B cell (primary cell): ENCODE measurements around the gene TAS1R2. TPM values are rescaled to one million over a fixed set of nuclear protein-coding genes. Genes with fewer than 3 reads are reported as not detected.

Experiments used
- ATAC-seq: fragments of 200-7000 bp; cut with Tn5 transposase; one replicate; pipeline ENCODE4 v1.10.0; 2021; ENCODE audit warnings: low read depth, mild to moderate bottlenecking, moderate number of reproducible peaks, moderate library complexity
- CTCF ChIA-PET: fragments of 350-600 bp; sonication (Branson Sonifier 250); formaldehyde crosslinking; loops from one replicate; lab custom pipeline; 2021; ENCODE audit warnings: antibody characterized with exemption, inconsistent platforms; lab: Charles Lee
- POLR2A ChIA-PET: fragments of 350-600 bp; sonication (Branson Sonifier 250); formaldehyde crosslinking; loops from one replicate; lab custom pipeline; 2021; ENCODE audit warnings: antibody characterized with exemption; lab: Charles Lee
- DNase-seq: peaks from one replicate; pipeline ENCODE4 v3.0.0; 2013
- H2AFZ ChIP-seq: 2 replicates; pipeline ENCODE4 v1.6.1; 2012; ENCODE audit warnings: mild to moderate bottlenecking, low read depth, low read length; ENCODE audit not compliant: insufficient read depth, poor library complexity, severe bottlenecking
- H3K27ac ChIP-seq, 2 donors: 1 replicate in 1 of 2; 2 replicates in 1 of 2; pipeline ENCODE4 v1.5.1; 2012 to 2013; ENCODE audit warnings: low read length in 2 of 2, mild to moderate bottlenecking in 2 of 2, moderate library complexity in 1 of 2
- H3K27me3 ChIP-seq, 4 experiments: fragments of 200-600 bp in 1 of 4; sonication (generic) in 1 of 4; replicated peaks in 1 of 4; 1 replicate in 2 of 4; 2 replicates in 2 of 4; pipeline versions ENCODE4 v1.6.1 to v1.7.0; 2013 to 2016; ENCODE audit warnings: low read length in 3 of 4, mild to moderate bottlenecking in 2 of 4, mixed read lengths in 1 of 4, moderate library complexity in 1 of 4; ENCODE audit not compliant: insufficient read depth in 4 of 4, control insufficient read depth in 3 of 4; ENCODE audit errors: control extremely low read depth in 1 of 4
- H3K36me3 ChIP-seq, 2 experiments: replicated peaks in 1 of 2; 1 replicate in 1 of 2; 2 replicates in 1 of 2; pipeline versions ENCODE4 v1.6.1 to v1.7.1; 2013; ENCODE audit warnings: low read length in 1 of 2; ENCODE audit not compliant: insufficient read depth in 2 of 2, control insufficient read depth in 1 of 2; ENCODE audit errors: control extremely low read depth in 1 of 2, extremely low read depth in 1 of 2
- H3K4me1 ChIP-seq, 2 donors: fragments of 200-600 bp in 1 of 2; sonication (generic) in 1 of 2; 1 replicate in 1 of 2; 2 replicates in 1 of 2; pipeline versions ENCODE4 v1.5.1 to v1.6.1; 2013 to 2017; ENCODE audit warnings: low read length in 2 of 2; ENCODE audit not compliant: control insufficient read depth in 2 of 2, insufficient read depth in 2 of 2
- H3K4me2 ChIP-seq: replicated peaks from 2 replicates; pipeline ENCODE3; 2012; ENCODE audit warnings: mild to moderate bottlenecking, low read depth, low read length; ENCODE audit not compliant: poor library complexity, severe bottlenecking
- H3K4me3 ChIP-seq, 5 experiments: fragments of 200-600 bp in 1 of 5; sonication (generic) in 1 of 5; 1 replicate in 3 of 5; 2 replicates in 2 of 5; pipeline versions ENCODE4 v1.5.1 to v1.7.0; 2011 to 2016; ENCODE audit warnings: low read length in 4 of 5, mild to moderate bottlenecking in 4 of 5, low read depth in 2 of 5, control low read depth in 1 of 5, moderate library complexity in 1 of 5; ENCODE audit not compliant: insufficient read depth in 1 of 5; ENCODE audit errors: control extremely low read depth in 1 of 5, extremely low read depth in 1 of 5
- H3K79me2 ChIP-seq: fragments of 200-600 bp; sonication (generic); one replicate; pipeline ENCODE4 v1.6.0; 2016; ENCODE audit warnings: low read length; ENCODE audit not compliant: control insufficient read depth, insufficient read depth
- H3K9ac ChIP-seq: fragments of 200-600 bp; sonication (generic); 2 replicates; pipeline ENCODE4 v1.6.1; 2017; ENCODE audit warnings: mild to moderate bottlenecking, low read length, moderate library complexity
- H3K9me3 ChIP-seq, 3 donors: one replicate each; pipeline versions ENCODE4 v1.6.1 to v1.7.1; 2013; ENCODE audit warnings: low read length in 2 of 3; ENCODE audit not compliant: control insufficient read depth in 2 of 3, insufficient read depth in 1 of 3; ENCODE audit errors: control extremely low read depth in 1 of 3
- H4K20me1 ChIP-seq: 2 replicates; pipeline ENCODE4 v1.6.0; 2012; ENCODE audit warnings: mild to moderate bottlenecking, low read length; ENCODE audit not compliant: insufficient read depth, control insufficient read depth, poor library complexity, severe bottlenecking
- H3K27ac Mint-ChIP-seq: one replicate; pipeline ENCODE4 v1.8.0; 2021; ENCODE audit warnings: mixed read lengths
- H3K27me3 Mint-ChIP-seq: one replicate; pipeline ENCODE4 v1.8.0; 2021; ENCODE audit warnings: mixed read lengths
- H3K4me1 Mint-ChIP-seq: one replicate; pipeline ENCODE4 v1.8.0; 2021; ENCODE audit warnings: mixed read lengths
- H3K4me3 Mint-ChIP-seq: one replicate; pipeline ENCODE4 v1.8.0; 2021; ENCODE audit warnings: mixed read lengths
- H3K9me3 Mint-ChIP-seq: one replicate; pipeline ENCODE4 v1.8.0; 2022; ENCODE audit warnings: mixed read lengths; ENCODE audit not compliant: insufficient read depth
- EZH2 ChIP-seq: IDR thresholded peaks from 2 replicates; pipeline ENCODE4 v1.6.1; 2012; ENCODE audit warnings: borderline replicate concordance, low read depth, mild to moderate bottlenecking, moderate library complexity, low read length; ENCODE audit not compliant: insufficient read depth, poor library complexity, severe bottlenecking
- WGBS: methylation state at CpG from one replicate; pipeline ENCODE4 v1.1.5; 2013; ENCODE audit warnings: missing lambda C conversion rate; ENCODE audit not compliant: insufficient coverage; 5-methylcytosine and 5-hydroxymethylcytosine counted together
- intact Hi-C: fragments of 100-400 bp; cut with micrococcal nuclease; formaldehyde crosslinking; loops from one replicate; pipeline ENCODE4 v1.10.0; 2022
- polyA plus RNA-seq: library from polyadenylated mRNA; depleted of rRNA; stranded (reverse); fragments of >200 nt; gene quantifications from 2 replicates; pipeline ENCODE4 v1.2.3, GENCODE V29; 2012
- total RNA-seq, 2 donors: library from RNA; stranded (reverse); fragments of 120-200 nt in 1 of 2; gene quantifications; 1 replicate in 1 of 2; 2 replicates in 1 of 2; pipeline versions ENCODE4 v1.2.3 to v1.2.4, GENCODE V29; 2013 to 2022
- TF ChIP-seq, protein P1 (sequence below): fragments of 200-600 bp; IDR thresholded peaks from one replicate; pipeline ENCODE4 v1.8.0; 2022; ENCODE audit warnings: antibody characterized with exemption, mild to moderate bottlenecking

TAS1R2 gene
- total and polyA plus RNA-seq, 2 donors (not counting 1 experiment from before 2014, with no cell fraction given), result not detected

DNA sequence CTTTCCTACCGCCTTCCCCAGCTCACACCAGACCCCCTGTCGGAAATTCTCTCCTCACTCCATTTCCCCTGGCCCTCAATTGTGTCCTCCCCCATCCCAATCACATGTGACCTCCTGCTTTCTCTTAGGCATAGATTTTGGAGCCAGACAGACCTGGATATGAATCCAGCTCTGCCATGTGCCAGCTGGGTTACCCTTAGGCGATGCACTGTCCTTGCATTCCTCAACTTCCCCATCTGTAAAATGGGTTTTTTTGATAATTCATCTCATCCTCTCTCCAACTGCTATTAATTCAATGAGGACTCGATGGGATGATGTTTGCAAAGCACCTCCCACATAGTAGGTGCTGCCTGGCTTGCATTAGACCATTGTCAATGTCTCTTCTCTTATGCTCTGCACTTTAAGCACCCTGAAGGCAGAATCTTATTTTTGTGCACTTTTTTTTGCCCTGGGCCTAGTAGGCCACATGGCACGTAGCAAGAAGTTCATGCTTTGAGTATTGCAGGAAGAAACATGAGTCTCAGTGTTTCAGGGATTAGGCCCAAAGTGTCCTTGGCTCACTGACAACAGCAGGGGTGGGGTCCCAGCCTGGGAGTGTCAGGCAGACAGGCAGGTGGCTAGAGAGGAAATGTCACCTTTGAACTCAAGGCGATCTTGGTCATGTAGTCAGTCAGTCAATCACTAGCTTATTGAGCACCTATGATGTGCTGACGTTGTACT, 47.6 kb downstream of the TAS1R2 start:
- H3K4me2 ChIP-seq, result no peak overlapping the region
- CTCF ChIA-PET, result no interaction called here

More for the DNA sequence above, 47.6 kb downstream of the TAS1R2 start:
- H3K27ac ChIP-seq, result no peak overlapping the region
- no peaks in the 10 kb centered on the region for H3K79me2 ChIP-seq
- H3K27me3 Mint-ChIP-seq, result peaks cover 40% of the 10 kb centered on the region
- no peaks in the 10 kb centered on the region for H4K20me1 ChIP-seq
- no peak overlapping the region for H2AFZ ChIP-seq
- H3K4me1 Mint-ChIP-seq, result no peaks in the 10 kb centered on the region
- DNase-seq (no peak), ATAC-seq (no peak)
- no peaks in the 10 kb centered on the region for H3K36me3 ChIP-seq
- 77% methylated on average over 6 of the region's 7 CpGs for WGBS
- no peak overlapping the region for H3K27ac Mint-ChIP-seq
- H3K4me3 Mint-ChIP-seq, result no peak overlapping the region
- H3K4me1 ChIP-seq, result no peaks in the 10 kb centered on the region
- no peaks in the 10 kb centered on the region for H3K9me3 ChIP-seq
- intact Hi-C loops, result no loop called here
- no peak overlapping the region for H3K9ac ChIP-seq
- POLR2A ChIA-PET, result no interaction called here
- TF ChIP-seq EZH2, result no peak
- TF ChIP-seq, protein P1, sequence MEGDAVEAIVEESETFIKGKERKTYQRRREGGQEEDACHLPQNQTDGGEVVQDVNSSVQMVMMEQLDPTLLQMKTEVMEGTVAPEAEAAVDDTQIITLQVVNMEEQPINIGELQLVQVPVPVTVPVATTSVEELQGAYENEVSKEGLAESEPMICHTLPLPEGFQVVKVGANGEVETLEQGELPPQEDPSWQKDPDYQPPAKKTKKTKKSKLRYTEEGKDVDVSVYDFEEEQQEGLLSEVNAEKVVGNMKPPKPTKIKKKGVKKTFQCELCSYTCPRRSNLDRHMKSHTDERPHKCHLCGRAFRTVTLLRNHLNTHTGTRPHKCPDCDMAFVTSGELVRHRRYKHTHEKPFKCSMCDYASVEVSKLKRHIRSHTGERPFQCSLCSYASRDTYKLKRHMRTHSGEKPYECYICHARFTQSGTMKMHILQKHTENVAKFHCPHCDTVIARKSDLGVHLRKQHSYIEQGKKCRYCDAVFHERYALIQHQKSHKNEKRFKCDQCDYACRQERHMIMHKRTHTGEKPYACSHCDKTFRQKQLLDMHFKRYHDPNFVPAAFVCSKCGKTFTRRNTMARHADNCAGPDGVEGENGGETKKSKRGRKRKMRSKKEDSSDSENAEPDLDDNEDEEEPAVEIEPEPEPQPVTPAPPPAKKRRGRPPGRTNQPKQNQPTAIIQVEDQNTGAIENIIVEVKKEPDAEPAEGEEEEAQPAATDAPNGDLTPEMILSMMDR, result no peak
- H3K27me3 ChIP-seq, result peaks cover 0 to 5% (median 2%) of the 10 kb centered on the region in 4 experiments
- H3K9me3 Mint-ChIP-seq, result no peaks in the 10 kb centered on the region
- no peak overlapping the region for H3K4me3 ChIP-seq
